GM15510 (cell line): Measurements from ENCODE around the gene HM13.

ENCODE experiments used
- POLR2A ChIP-seq: IDR thresholded peaks from 3 replicates; pipeline ENCODE4 v1.6.1; 2011; ENCODE audit warnings: borderline replicate concordance; ENCODE audit not compliant: insufficient read length; ENCODE audit errors: extremely low read depth

The HM13 gene, protein sequence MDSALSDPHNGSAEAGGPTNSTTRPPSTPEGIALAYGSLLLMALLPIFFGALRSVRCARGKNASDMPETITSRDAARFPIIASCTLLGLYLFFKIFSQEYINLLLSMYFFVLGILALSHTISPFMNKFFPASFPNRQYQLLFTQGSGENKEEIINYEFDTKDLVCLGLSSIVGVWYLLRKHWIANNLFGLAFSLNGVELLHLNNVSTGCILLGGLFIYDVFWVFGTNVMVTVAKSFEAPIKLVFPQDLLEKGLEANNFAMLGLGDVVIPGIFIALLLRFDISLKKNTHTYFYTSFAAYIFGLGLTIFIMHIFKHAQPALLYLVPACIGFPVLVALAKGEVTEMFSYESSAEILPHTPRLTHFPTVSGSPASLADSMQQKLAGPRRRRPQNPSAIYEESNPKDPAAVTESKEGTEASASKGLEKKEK

DNA sequence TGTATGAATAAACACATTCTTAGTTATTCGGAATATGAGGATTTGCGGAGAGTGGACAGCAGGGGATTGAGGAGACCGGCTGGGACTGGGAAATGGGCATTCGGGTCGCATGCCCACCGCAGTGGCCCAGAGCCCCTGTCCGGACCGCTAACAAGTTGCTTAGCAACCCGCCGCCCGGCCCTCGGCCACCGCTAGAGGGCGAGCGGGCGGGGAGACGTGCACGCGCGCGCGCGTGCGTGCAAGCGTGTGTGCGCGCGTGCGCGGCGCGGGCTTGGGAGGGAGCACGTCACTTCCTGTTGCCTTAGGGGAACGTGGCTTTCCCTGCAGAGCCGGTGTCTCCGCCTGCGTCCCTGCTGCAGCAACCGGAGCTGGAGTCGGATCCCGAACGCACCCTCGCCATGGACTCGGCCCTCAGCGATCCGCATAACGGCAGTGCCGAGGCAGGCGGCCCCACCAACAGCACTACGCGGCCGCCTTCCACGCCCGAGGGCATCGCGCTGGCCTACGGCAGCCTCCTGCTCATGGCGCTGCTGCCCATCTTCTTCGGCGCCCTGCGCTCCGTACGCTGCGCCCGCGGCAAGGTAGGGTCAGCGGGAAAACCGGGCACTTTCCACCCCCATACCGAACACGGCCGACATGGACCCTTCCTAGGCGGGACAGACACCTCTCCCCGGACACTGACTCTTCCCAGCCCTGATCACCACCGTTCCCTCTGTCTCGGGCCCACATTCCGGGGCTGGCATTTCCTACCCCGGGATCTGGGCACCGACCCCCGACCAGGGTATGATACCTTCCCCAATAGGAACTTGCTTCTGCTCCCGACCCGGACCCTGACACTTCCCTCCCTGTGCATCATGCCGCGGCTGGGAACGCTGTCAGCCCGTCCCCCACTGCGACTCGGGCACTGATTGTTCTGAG, at the start of gene HM13:
HM13 (plus strand) TSS at position 289 of the 918 bp plus-strand sequence; CDS start at position 399, 110 bp downstream.
- peak; percentile 93 for TF ChIP-seq POLR2A

DNA sequence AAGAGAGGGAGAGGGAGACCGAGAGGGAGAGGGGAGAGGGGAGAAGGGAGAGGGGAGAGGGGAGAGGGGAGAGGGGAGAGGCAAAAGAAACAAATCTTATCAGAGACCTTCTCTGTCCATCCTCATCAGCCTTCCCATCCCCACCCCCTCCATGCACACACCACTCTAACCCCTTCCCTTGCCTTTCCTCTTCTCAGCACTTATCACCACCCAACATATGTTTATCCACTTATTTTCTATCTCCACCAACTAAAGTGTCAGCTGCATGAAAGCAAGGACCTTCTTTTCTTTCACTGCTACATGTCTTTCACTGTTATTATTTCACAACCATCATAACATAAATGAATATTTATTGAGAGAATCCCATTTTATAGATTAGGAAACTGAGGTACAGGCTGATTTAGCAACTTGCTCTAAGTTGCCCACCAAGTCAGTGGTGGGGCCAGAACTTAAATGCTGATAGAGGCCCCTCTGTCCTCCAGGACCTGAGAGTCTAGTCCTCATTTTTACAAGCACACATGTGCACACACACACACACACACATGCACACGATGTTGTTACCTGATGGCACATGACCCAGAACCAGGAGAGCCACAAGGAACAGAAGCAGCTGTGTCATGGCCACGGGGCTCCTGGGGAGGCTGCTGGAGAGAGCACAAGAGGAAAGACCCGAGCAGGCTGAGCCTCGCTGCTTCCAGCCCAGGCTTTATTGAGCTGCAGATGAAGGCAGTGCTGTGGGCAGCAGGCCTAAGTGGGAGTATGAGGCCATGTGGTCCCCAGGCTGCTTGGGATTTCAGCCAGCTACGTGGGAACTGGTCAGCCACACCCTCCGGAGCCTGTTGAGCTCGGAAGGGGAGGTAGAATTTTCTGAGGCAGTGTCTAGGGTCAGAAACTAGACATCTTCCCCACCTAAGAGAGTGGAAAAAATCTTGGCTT, 41.6 kb upstream of the HM13 start:
- TF ChIP-seq POLR2A: no peak

DNA sequence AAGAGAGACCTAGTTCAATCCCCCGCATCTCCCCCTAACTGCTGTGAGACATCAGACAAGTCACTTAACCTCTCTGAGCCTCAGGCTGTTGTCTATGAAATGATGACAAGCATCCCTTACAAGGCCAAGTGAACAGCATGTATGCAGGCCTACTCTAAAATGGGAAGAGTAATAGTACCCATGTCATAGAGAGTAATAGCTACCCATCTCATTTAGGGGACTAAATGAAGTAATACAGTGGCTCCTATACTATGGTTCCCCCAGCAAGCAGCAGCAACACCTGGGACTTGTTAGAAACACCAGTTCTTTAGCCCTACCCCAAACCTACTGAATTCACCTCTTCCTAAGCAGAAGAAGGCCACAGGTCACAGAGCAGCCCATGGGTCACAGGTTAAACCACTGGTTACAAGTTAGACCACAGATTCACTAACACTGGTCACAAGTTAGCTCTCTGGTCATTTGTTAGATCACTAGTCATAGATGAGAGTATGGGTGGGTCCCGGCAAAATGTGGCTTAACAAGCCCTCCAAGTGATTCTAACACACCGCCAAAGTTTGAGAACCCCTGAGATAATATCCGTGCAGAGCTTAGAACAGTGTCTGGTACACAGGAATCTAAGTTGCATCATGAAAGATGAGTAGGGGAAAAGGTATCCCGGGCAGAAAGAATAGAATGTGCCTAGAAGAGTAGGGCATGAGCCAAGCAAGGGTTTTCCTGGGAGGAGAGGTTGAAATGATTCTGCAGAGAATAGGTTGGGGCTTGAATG, 40.7 kb upstream of the HM13 start:
- no peak for TF ChIP-seq POLR2A

DNA sequence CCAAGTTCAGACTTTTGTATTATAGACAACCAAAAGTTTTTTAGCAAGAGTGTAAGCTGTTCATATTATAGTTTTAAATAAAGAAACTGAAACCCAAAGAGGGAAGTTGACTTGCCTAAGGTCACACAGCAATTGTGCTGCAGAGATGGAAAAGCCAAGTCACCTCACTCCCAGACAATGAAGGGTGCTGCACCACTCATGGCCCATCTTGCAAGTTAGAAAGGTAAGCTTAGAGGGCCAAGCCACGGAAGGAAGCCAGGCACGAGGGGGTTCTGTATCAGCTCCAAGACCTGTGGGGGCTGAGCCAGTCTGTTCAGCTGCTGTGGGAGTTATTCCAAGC, 40.2 kb upstream of the HM13 start:
- TF ChIP-seq POLR2A: no peak

DNA sequence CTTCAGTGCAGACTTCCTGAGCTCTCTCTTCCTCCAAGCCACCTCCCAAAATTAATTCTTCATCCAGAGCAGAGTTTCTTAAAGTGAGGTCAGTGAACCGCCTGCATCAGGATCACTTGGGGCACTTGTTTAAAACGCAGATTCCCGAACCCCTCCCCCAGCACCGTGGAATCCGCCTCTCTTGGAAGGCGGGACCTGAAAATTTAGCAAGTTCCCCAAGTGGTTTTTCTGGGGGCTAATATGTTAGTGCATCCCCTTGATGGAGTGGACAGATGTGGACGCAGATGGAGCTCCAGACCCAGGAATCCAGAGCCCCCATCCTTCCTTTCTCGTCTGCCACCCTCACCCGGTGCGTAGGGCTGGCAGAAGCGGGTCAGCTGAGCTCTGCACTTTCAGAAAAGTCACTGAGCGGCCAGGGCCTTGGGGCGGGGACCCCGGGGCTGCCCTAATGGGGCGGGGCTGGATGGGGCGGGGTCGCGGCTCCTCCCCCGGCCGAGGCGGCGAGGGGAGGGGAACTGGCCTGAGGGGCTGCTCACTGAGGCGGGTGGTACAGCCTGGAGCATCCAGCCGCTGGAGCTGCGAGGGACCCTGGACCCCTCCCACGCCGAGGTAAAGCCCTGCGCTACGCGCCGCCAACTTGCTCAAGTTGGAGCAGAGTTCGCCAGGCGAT, 39.3 kb upstream of the HM13 start, which contains the start of the genes DEFB124 and REM1:
DEFB124 (minus strand) TSS at position 370 of the 670 bp plus-strand sequence. CDS start 2,114 bp downstream, outside the sequence.
REM1 (plus strand) TSS at position 531 of the 670 bp plus-strand sequence. CDS start 1,158 bp downstream, outside the sequence.
- TF ChIP-seq POLR2A: no peak

DNA sequence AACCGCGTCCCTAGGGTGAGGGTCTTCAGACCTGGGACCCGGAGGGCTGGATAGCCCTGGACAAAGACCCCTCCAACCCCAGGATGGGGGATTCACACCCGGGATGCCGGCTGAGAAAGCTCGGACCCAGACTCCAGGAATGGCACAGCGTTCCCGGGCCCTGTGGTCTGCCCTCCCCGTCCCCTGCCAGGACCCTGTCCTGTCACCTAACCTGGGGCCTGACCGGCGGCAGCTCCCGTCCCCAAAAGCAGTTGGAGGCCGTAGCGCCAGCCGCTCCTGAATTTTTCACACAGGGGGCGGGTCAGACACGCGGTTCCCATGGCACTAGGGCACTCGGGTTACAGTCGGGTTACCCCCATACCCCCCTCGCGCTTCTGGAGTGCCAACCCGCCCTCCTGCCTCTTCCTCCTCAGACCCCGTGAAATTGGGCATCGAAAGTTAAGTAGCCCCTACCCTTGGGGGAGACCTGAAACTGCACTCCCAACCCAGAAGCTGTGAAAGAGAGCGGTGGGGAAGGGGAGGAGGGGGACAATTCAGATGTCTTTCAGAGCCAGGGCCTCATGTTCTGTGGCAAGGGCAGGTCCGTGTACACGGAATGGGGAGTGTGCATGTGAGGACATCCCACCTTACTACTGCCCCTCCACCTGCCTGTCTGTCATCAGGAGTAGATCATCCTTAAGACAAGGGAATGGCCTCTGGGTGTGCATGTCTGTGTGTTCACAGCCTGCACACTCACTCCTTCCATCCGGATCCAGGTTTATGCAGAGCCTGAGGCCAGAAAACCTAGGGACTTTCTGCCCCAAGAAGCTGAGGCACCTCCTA, 38.6 kb upstream of the HM13 start:
- no peak for TF ChIP-seq POLR2A

DNA sequence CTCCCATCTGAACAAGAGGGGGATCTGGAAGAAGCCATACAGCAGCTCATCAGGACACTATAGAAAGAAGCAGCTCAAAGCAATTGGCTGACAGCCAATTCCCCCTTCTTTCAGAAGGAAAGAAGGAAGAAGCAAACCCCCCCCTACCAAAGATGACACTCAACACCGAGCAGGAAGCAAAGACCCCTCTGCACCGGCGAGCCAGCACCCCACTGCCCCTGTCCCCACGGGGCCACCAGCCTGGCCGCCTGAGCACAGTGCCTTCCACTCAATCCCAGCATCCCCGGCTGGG, 38.0 kb upstream of the HM13 start:
- no peak for TF ChIP-seq POLR2A

DNA sequence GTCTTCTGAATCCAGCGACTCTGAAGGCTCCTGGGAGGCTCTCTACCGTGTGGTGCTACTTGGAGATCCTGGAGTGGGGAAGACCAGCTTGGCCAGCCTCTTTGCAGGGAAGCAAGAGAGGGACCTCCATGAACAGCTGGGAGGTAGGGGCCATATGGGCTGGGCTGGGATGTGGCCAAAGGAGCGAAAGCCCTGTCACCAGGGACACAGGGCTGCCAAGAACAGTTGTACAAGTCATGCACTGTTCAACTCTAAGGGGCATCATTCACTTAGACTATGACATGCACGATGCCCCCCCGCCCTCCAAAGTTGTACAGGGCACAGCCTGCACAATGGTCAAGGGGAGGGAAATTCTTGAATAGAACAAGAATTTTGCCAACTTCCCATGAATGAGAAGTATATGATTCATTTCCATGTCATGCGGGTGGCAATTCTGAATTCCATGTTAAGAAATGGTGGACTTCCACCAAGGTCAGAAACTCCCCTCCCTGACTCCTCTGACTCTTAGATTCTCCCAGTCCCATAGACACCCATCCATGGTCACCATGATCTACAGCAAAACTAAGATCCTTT, 37.5 kb upstream of the HM13 start:
- no peak for TF ChIP-seq POLR2A

DNA sequence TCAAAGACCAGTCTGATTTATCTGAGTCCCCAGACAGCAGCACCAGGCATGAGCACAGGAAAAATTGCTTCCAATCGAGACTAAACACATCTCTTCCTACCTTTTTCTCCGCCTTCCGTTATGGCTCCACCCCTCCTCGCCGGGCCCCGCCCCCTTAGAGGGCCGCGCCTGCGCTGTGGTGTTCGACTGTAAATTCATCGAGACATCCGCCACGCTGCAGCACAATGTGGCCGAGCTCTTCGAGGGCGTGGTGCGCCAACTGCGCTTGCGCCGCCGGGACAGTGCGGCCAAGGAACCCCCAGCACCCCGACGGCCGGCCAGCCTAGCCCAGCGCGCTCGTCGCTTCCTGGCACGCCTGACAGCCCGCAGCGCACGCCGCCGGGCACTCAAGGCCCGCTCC, 30.2 kb upstream of the HM13 start:
- TF ChIP-seq POLR2A: no peak

DNA sequence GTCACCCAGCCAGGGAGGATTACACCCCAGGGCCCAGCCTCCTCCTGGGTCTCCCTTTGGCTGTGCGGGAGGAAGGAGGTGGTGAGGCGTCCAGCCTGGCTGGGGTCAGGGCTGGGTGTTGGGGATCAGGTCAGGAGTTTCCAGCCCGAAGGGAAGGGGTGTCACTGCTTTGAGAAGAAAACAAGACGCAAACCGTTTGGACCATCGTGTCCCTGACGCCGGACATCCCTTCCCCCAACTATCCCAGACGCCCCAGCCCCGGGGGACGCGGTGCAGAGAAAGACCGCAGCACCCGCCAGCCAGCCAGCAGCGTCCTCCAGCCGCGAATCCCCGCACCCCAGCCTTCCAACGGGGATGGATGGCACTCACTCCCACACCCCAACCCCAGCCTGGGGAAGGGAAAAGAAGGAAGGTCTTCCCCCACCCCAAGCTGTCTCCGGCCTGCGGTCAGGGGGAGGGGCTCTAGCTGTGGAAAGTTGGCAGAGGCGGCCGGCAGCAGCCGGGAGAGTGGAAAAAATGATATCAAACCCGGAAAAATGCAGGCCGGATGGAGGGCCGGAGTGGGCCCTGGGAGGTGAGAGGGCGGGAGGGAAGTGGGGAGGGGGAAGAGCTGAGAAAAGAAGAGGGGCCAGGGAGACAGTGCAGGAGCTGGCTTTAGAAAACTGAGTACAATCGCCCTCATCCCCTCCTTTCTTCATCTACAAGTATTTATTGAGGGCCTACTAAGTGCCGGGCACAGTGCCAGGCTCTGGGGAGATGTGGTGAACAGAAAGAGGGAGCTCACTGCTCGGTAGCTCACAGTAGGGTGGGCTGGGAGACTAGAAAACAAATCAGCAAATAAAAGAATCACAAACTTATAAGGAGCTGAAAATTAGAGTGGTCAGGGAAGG, 28.5 kb upstream of the HM13 start:
- no peak for TF ChIP-seq POLR2A

DNA sequence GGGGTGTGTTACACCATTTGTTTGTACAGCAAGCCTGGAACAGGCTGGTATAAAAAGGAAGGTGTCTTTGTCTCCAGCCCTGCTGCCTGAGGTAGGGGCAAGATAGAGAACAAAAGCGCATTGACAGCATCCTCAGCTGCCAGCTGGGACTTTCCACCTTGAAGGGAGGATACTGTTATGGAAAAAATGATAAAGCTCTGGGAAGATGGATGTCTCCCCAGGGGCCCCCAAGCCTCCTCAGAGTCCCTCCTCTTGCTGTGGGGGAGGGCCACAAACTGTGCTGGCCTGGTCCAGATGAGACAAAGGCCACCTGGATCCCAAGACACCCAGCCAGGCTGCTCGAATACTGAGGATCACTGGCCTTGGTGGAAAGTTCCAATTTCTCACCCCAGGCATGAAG, 26.1 kb upstream of the HM13 start:
- no peak for TF ChIP-seq POLR2A
